EL (cell line): ENCODE results near the gene FBXO34.

Experiments
- DNase-seq: peaks from one replicate; pipeline ENCODE4 v3.0.0-alpha.2; 2016

Gene FBXO34

GRCh38 chr14:55349565-55349964 lies 78.3 kb downstream of the FBXO34 start:
- no peak for DNase-seq

DNA sequence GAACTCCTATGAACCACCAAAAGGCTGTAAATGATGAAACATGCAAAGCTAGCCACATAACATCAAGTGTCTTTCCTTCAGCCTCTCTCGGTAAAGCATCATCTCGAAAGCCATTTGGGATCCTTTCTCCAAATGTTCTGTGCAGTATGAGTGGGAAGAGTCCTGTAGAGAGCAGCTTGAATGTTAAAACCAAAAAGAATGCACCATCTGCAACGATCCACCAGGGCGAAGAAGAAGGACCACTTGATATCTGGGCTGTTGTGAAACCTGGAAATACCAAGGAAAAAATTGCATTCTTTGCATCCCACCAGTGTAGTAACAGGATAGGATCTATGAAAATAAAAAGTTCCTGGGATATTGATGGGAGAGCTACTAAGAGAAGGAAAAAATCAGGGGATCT lies 79.2 kb downstream of the FBXO34 start:
- DNase-seq = no peak

GRCh38 chr14:55351111-55351510 lies 79.9 kb downstream of the FBXO34 start:
- DNase-seq = no peak

DNA sequence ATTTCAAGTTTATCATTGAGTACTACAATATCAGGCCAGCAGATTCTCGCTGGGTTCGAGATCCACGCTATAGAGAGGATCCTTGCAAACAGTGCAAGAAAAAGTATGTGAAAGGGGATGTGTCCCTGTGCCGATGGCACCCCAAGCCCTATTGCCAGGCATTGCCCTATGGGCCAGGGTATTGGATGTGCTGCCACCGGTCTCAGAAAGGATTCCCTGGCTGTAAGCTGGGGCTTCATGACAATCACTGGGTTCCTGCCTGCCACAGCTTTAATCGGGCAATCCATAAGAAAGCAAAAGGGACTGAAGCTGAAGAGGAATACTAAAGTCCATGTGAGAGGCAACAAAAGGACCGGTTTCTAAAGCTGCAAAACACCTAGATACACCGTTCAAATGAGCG lies 81.0 kb downstream of the FBXO34 start:
- DNase-seq = no peak

- DNase-seq = no peak
Measured at GRCh38 chr14:55353686-55354467, 82.7 kb downstream of the FBXO34 start.

- DNase-seq = peak; percentile 36
Measured at GRCh38 chr14:55354500-55354899, 83.3 kb downstream of the FBXO34 start.

GRCh38 chr14:55355922-55356321 lies 84.7 kb downstream of the FBXO34 start:
- DNase-seq = no peak

DNA sequence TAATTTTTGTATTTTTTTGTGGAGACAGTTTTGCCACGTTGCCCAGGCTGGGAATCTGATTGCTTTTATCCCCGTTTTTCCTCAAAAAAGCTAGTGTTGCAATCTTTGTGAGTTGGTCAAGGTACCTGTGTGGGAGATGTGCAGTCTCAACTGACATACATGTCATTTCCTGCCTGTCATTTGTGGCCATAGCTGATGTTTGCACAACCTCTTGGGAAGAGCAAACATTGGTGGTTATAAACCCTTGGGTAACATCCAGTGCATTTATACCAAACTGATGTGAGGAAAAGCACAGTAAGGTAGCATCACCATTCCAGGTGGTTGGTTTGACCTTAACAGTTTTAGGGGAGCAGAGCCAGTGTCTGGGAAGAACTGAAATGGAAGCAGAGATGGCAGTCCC lies 85.7 kb downstream of the FBXO34 start:
- no peak for DNase-seq

GRCh38 chr14:55359307-55359706 lies 88.1 kb downstream of the FBXO34 start:
- no peak for DNase-seq

DNA sequence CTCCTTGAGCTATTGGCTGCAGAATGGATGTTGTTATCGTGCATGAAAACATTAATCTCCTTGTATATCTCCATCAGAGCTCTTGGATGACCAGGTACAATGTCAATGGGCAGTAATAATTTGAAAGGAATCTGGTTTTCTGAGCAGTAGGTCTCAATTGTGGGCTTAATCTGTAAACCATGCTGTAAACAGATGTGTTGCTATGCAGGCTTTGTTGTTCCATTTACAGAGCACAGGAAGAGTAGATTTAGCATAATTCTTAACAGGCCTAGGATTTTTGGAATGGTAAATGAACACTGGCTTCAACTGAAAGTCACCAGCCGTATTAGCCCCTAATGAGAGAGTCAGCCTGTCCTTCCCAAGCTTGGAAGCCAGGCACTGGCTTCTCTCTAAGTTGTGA lies 90.0 kb downstream of the FBXO34 start:
- no peak for DNase-seq

DNA sequence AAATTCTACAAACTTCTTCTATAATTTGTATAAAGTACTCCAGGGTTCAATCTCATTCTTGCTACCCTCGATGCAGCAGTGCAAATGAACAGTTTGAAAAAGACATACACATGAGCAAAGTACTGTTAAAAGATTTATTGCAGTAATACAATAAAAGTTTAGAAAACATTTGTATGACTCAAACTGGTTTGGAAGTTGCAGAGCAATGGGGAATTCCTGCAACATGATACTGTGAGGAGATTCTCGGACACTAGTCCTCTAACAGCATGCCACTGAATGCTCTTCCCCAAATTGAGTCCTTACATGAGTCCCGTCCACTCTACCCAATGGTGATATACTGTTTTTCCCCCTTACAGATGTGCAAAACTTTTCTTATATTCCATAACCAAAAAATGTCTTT lies 95.0 kb downstream of the FBXO34 start:
- DNase-seq = peak; percentile 72

GRCh38 chr14:55370883-55371455 lies 99.7 kb downstream of the FBXO34 start:
- no peak for DNase-seq

DNA sequence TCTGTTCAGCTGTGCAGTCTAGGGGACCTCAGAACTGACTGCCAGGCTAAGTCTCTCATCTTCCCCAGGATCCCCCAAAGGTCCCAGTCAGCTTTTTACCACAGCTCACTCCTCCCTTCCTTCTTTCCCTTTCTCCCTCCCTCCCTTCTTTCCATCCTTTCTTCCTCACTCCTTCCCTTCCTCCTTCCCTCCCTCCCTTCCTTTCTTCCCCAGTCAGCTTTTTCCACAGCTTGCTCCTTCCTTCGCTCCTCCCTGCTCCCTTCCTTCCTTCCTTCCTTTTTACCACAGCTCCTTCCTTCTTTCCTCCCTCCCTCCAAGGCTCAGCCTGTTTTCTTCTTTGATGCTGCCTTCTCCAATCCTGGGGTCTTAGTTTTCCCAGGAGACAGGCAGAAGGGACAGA lies 101.2 kb downstream of the FBXO34 start:
- no peak for DNase-seq

- DNase-seq = no peak
Measured at GRCh38 chr14:55372825-55373224, 101.6 kb downstream of the FBXO34 start.

- DNase-seq = peak; percentile 43
Measured at GRCh38 chr14:55373784-55374705, 102.8 kb downstream of the FBXO34 start.

- no peak for DNase-seq
Measured at GRCh38 chr14:55374771-55375170, 103.5 kb downstream of the FBXO34 start.

GRCh38 chr14:55377236-55377635 lies 106.0 kb downstream of the FBXO34 start:
- no peak for DNase-seq

DNA sequence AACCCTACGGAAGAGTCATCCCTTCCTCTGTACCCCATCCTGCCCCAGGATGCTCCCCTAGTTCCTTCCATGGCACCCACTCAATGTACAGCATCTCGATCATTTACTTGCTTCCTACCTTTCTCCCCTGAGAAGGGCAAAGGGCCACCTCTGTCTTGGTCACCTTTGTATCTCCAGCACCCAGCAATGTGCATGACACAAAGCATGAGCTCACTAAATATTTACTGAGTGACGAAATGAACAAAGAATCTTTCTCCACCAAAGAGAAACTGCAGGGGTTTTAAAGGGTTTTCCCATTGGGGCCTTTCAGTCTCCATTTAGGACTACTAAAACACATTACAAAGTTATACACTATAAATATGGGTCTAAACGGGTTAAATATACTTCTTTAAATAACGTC lies 109.8 kb downstream of the FBXO34 start:
- DNase-seq = no peak

GRCh38 chr14:55381561-55381960 lies 110.3 kb downstream of the FBXO34 start:
- DNase-seq = no peak

GRCh38 chr14:55382483-55382882 lies 111.3 kb downstream of the FBXO34 start:
- DNase-seq = peak; percentile 63

- DNase-seq = peak; percentile 53
Measured at GRCh38 chr14:55383056-55383466, 111.8 kb downstream of the FBXO34 start.

DNA sequence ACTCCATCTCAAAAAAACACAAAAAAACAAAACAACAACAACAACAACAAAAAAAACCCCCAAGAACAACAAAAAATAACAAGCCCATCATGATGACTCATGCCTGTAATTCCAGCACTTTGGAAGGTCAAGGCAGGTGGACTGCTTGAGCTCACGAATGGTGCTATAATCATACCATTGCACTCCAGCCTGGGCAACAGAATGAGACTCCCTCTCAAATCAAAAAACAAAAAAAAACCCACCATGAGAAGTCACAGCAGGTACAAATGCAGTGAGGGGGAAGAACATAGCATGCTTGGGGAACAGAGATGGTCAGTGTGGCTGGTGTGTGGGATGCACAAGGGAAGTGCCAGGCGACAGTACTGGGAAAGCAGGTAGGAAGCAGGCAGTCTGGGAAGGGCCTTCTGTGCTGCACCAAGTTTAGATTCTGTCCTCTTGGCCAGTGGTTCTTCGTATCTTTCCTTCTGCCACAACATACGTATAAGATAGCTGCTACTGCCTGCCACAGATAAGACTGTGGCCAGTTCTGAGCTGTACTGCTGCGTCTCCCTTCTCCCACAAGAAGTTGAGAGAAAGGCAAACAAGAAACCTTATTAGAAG lies 112.4 kb downstream of the FBXO34 start:
- DNase-seq = no peak

- no peak for DNase-seq
Measured at GRCh38 chr14:55384536-55384935, 113.3 kb downstream of the FBXO34 start.
